ENCODE results near the gene CCDC137.

CCDC137 gene

GRCh38 chr17:81644496-81644895 lies 22.0 kb upstream of the CCDC137 start:
- H3K36me3 ChIP-seq (ENCODE audit: insufficient read depth, low read length) = no peaks in the 10 kb centered on the region
- H3K4me1 ChIP-seq (ENCODE audit: insufficient read depth, low read length) = peaks cover 14% of the 10 kb centered on the region; the same call in 1 of the 2 replicates

DNA sequence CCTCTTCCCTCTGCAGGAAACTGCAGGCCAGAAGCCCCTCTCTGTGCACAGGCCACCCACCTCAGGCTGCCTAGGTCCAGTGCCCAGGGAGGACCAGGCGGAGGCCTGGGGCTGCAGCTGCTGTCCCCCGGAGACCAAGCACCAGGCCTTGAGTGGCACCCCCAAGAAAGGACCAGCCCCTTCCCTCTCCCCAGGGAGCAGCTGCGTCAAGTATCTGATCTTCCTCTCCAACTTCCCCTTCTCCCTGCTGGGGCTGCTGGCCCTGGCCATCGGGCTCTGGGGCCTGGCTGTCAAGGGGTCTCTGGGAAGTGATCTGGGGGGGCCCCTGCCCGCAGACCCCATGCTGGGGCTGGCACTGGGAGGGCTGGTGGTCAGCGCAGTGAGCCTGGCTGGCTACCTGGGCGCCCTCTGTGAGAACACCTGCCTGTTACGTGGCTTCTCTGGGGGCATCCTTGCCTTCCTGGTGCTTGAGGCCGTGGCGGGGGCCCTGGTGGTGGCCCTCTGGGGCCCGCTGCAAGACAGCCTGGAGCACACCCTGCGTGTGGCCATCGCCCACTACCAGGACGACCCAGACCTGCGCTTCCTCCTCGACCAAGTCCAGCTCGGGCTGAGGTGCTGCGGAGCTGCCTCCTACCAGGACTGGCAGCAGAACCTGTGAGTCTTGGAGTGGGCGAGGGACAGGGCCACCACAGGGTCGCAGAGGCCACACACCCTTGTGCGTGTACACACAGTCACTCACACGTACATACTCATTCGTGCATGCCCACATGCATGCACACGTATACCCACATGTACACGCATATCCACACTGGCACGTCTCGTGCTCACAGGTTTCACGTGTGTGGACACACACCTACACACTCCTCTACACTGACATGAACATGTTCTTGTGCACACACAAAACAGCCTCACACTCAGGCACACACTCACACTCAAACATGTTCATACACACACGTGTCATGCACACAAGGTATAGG lies 21.3 kb upstream of the CCDC137 start:
- Histone ChIP-seq H3K9me3 (ENCODE audit: control insufficient read depth, insufficient read depth, low read length) (no peaks in the 10 kb centered on the region), H3K36me3 (ENCODE audit: insufficient read depth, low read length) (no peaks in the 10 kb centered on the region), H3K4me1 (ENCODE audit: insufficient read depth, low read length) (peaks cover 14% of the 10 kb centered on the region; the same call in 1 of the 2 replicates), H3K9ac (ENCODE audit: low read depth, low read length) (no peak overlapping the region)

More at GRCh38 chr17:81644496-81644895, 22.0 kb upstream of the CCDC137 start:
- H3K9me3 ChIP-seq (ENCODE audit: control insufficient read depth, insufficient read depth, low read length) = no peaks in the 10 kb centered on the region
- H3K9ac ChIP-seq (ENCODE audit: low read depth, low read length) = no peak overlapping the region

DNA sequence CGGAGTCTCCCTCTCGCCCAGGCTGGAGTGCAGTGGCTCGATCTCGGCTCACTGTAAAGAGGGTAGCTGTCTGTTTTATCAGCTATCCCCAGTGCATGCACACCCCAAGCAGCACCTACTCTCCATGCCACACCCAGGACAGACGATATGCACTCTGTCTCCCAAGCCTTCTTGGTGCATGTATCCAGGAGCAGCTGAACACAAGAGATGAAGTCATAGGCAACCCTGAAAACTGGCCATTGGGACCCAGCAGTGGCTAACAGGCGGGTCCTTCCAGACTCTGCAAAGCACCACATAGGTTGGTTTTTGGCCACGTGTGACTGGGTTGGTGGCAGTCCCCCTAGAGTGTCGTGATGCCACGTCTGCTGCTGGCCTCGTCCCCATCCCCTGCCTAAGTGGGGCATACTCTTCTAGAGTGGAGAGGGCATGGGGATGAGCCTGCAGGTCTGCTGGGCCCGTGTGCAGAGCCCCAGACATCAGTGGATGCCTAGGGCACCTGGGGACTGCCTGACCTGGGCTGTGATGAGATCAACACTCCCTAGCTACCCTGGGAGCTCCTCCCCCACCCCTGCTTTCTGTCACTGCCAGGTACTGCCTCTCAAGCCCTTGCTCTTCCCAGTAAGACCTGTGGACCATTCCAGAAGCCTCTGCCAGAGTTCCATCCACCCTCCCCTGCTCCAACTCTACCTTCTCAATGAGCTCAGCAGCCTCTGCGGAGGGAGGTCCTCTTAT lies 19.5 kb upstream of the CCDC137 start:
- Histone ChIP-seq H3K4me1 (ENCODE audit: insufficient read depth, low read length) (peaks cover 16% of the 10 kb centered on the region; the same call in 1 of the 2 replicates), H3K9ac (ENCODE audit: low read depth, low read length) (peak overlapping the region; percentile 54; the same call in 1 of the 2 replicates), H3K36me3 (ENCODE audit: insufficient read depth, low read length) (no peaks in the 10 kb centered on the region), H3K9me3 (ENCODE audit: control insufficient read depth, insufficient read depth, low read length) (no peaks in the 10 kb centered on the region)

GRCh38 chr17:81647640-81648012 lies 18.9 kb upstream of the CCDC137 start:
- no peaks in the 10 kb centered on the region for H3K36me3 ChIP-seq (ENCODE audit: insufficient read depth, low read length)
- no peaks in the 10 kb centered on the region for H3K9me3 ChIP-seq (ENCODE audit: control insufficient read depth, insufficient read depth, low read length)
- H3K9ac ChIP-seq (ENCODE audit: low read depth, low read length) = peak overlapping the region; percentile 54; the same call in 1 of the 2 replicates
- peaks cover 11% of the 10 kb centered on the region; the same call in 1 of the 2 replicates for H3K4me1 ChIP-seq (ENCODE audit: insufficient read depth, low read length)

DNA sequence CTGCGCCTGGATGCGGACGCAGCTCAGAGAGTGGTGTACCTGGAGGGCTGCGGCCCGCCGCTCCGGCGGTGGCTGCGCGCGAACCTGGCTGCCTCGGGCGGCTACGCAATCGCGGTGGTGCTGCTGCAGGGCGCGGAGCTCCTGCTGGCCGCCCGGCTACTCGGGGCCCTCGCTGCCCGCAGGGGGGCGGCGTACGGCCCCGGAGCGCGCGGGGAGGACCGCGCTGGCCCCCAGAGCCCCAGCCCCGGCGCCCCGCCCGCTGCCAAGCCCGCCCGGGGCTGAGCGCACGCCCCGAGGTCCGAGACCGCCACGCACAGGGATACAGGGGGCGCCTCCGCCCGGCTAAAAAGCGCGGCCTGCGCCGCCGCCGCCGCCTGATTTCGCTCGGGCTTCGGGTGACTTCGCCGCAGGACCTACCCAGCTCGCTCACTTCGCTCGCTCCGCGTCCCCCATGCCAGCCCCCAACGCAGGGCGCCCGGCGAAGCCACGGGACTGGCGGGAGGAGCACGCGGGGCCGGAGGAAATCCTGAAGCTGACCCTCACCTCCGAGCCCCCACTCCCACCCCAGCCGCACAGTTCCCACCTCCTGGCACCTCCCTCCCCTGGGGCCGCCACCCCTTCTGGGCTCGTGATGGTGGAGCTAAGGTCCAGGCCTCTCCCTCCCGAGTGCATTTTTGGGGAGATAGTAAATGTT lies 18.4 kb upstream of the CCDC137 start:
- Histone ChIP-seq H3K4me1 (ENCODE audit: insufficient read depth, low read length) (peaks cover 13% of the 10 kb centered on the region; the same call in 1 of the 2 replicates), H3K9ac (ENCODE audit: low read depth, low read length) (peak overlapping the region; percentile 54), H3K36me3 (ENCODE audit: insufficient read depth, low read length) (no peaks in the 10 kb centered on the region), H3K9me3 (ENCODE audit: control insufficient read depth, insufficient read depth, low read length) (no peaks in the 10 kb centered on the region)

DNA sequence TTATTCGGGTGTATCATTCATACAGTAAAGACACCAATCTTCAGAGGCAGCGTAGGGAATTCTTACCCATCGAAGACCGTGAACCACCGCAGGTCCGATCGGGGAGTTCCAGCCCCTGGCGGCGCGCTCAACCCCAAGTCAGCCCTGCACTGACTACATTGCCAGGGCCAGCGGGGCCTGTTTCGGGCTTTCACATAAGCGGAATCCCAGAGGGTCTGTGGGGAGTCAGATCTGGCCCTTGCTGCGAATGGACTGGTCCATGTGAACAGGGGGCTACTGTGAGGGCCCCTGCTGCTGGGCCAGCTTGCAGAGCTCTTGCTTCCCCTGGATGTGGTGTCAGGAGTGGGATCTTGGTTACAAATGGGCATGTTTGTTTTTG lies 17.8 kb upstream of the CCDC137 start:
- Histone ChIP-seq H3K9me3 (ENCODE audit: control insufficient read depth, insufficient read depth, low read length) (no peaks in the 10 kb centered on the region), H3K9ac (ENCODE audit: low read depth, low read length) (peak overlapping the region; percentile 54; the same call in 1 of the 2 replicates), H3K36me3 (ENCODE audit: insufficient read depth, low read length) (no peaks in the 10 kb centered on the region), H3K4me1 (ENCODE audit: insufficient read depth, low read length) (peaks cover 18% of the 10 kb centered on the region; the same call in 1 of the 2 replicates)

- no peak overlapping the region for H3K9ac ChIP-seq (ENCODE audit: low read depth, low read length)
- no peaks in the 10 kb centered on the region for H3K36me3 ChIP-seq (ENCODE audit: insufficient read depth, low read length)
- H3K4me1 ChIP-seq (ENCODE audit: insufficient read depth, low read length) = peaks cover 22% of the 10 kb centered on the region; the same call in 1 of the 2 replicates
- no peaks in the 10 kb centered on the region for H3K9me3 ChIP-seq (ENCODE audit: control insufficient read depth, insufficient read depth, low read length)
Measured at GRCh38 chr17:81650951-81651350, 15.6 kb upstream of the CCDC137 start.

DNA sequence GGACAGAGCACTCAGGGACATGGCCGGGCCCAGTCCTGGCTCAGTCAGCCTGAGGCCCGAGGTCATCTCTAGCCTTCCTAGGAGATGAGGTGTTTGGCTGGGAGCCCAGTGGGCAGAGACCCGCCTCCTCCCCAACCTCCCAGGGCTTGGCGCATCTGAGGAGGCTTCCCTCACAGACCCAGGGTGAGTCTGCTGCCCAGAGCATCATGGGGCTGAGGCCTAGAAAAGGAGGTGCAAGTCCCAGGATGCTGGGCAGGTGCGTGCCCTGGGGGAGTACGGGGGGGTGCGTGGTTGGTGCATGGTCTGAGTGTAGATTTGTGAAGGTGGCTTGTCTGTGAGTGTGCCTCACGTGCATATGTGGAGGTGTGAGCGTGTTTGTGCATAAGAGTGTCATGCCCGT lies 14.8 kb upstream of the CCDC137 start:
- no peak overlapping the region for H3K9ac ChIP-seq (ENCODE audit: low read depth, low read length)

DNA sequence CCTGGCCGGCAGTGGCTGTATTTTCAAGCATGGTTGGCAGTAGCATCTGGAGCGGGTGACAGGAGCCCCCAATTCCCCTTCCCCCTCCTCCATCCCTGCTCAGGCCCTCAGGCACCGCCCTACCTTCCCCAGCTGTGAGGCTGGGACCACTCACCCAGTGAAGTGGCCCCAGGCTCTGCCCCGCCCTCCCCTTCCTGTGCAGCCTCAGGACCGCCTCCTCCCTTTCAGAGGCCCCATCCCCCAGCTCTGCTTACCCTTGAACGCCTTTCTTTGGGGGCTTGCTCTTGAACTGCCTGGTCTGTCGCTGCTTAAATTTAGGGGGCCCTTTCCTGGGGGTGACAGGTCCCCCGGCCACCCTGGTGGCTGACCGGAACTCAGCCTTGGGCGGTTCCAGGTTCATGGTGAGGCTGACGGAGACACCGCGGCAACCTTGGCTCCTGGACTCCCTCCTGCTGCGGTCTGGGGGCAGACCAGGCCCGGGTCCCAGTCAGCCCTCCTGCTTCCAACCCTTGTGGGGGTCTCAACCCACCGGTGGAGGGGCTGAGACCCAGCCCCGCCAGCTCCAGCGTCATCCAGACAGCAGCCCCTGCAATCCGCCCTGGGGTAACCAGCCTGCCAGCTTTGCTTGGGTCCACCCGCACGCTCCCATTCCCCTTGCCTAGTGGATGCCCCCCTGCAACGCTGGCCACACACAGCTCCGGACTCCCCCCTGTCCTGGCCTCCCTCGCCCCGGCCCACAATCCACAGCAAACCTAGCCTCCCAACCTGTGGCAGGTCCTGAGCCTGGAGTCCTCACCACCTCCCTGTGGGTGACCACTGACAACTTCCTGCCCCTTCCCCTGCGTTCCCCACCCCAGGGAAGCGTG lies 13.4 kb upstream of the CCDC137 start:
- H3K4me1 ChIP-seq (ENCODE audit: insufficient read depth, low read length) = peaks cover 16% of the 10 kb centered on the region; the same call in 1 of the 2 replicates

More for the DNA sequence above, 14.8 kb upstream of the CCDC137 start:
- no peaks in the 10 kb centered on the region for H3K9me3 ChIP-seq (ENCODE audit: control insufficient read depth, insufficient read depth, low read length)
- peaks cover 22% of the 10 kb centered on the region; the same call in 1 of the 2 replicates for H3K4me1 ChIP-seq (ENCODE audit: insufficient read depth, low read length)
- no peaks in the 10 kb centered on the region for H3K36me3 ChIP-seq (ENCODE audit: insufficient read depth, low read length)

DNA sequence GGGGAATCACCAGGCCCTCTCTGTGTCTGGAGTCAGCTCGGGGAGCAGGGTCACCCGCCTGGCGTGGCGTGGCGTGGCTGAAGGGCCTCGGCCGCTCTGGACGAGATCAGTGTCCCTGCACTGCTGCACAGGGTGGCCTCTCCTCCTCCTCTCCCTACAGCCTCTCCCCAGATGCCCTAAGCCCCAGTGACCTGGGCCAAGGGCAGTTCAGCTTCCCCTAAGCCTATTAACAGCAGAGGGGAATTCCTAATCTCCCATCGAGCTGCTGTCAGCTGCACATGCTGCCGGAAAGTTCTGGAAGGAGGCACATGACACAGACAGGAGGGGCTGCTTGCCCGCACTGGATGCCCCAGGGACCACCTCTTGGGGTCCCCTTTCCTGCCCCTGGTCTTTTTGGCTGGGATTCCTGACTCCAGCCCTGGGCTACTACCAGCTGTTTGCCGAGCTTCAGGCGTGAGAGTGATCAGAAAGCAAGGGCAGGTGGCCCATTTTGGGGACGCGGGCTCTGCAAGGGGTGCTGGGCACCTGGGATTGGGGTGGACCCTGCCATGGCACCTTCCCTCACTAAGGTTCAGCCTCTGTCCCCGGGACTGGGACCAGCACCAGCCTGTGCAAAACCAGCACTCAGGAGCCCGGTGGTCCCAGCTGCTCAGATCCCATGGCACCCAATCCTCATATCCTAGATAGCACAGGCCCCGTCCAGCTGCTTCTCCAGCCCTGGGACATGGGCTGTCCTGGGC lies 11.0 kb upstream of the CCDC137 start:
- H3K4me1 ChIP-seq (ENCODE audit: insufficient read depth, low read length) = peaks cover 16% of the 10 kb centered on the region; the same call in 1 of the 2 replicates
- H3K9ac ChIP-seq (ENCODE audit: low read depth, low read length) = no peak overlapping the region
- no peaks in the 10 kb centered on the region for H3K36me3 ChIP-seq (ENCODE audit: insufficient read depth, low read length)
- no peaks in the 10 kb centered on the region for H3K9me3 ChIP-seq (ENCODE audit: control insufficient read depth, insufficient read depth, low read length)

More for the DNA sequence above, 13.4 kb upstream of the CCDC137 start:
- H3K9ac ChIP-seq (ENCODE audit: low read depth, low read length) = peak overlapping the region; percentile 72
- no peaks in the 10 kb centered on the region for H3K36me3 ChIP-seq (ENCODE audit: insufficient read depth, low read length)
- H3K9me3 ChIP-seq (ENCODE audit: control insufficient read depth, insufficient read depth, low read length) = no peaks in the 10 kb centered on the region

GRCh38 chr17:81656118-81656743 lies 10.3 kb upstream of the CCDC137 start, which contains the start of gene PDE6G:
Gene PDE6G, minus strand, starts transcription at chr17:81656542. Its CDS starts 3,237 bp downstream, at chr17:81653305.
- Histone ChIP-seq H3K9me3 (ENCODE audit: control insufficient read depth, insufficient read depth, low read length) (no peaks in the 10 kb centered on the region), H3K9ac (ENCODE audit: low read depth, low read length) (no peak within 1 kb of the TSS)

GRCh38 chr17:81656835-81657234 lies 9.7 kb upstream of the CCDC137 start:
- no peaks in the 10 kb centered on the region for H3K9me3 ChIP-seq (ENCODE audit: control insufficient read depth, insufficient read depth, low read length)
- H3K4me1 ChIP-seq (ENCODE audit: insufficient read depth, low read length) = peaks cover 11% of the 10 kb centered on the region; the same call in 1 of the 2 replicates
- H3K9ac ChIP-seq (ENCODE audit: low read depth, low read length) = no peak overlapping the region
- no peaks in the 10 kb centered on the region for H3K36me3 ChIP-seq (ENCODE audit: insufficient read depth, low read length)

More at GRCh38 chr17:81656118-81656743, 10.3 kb upstream of the CCDC137 start, which contains the start of gene PDE6G:
- Histone ChIP-seq H3K4me1 (ENCODE audit: insufficient read depth, low read length) (peaks cover 11% of the 10 kb centered on the region; the same call in 1 of the 2 replicates), H3K36me3 (ENCODE audit: insufficient read depth, low read length) (no peaks in the 10 kb centered on the region)
